Measurements from ENCODE around the gene C6orf47. TPM values are rescaled to one million over a fixed set of nuclear protein-coding genes. Genes with fewer than 3 reads are reported as not detected.
"Not testable (repeated sequence)": the region's sequence is repeated elsewhere in the genome, so short reads cannot be mapped to it uniquely, and the experiment has no call there.

C6orf47 gene
- total RNA-seq: 10 to 100 TPM; 13.5 to 21.2 (median 16.1) TPM
- polyA plus RNA-seq: 10 to 100 TPM; 19.4 to 36.0 (median 22.9) TPM
- long read RNA-seq, donor 1, transcript C6orf47-202 (1 exons, 2,475 nt): major isoform, 52 of 52 reads
- long read RNA-seq, donor 1, partial matches to known transcripts: 0 of 52 reads
- long read RNA-seq, donor 1, other reads (novel, unspliced or antisense): 0 of 52 reads
- long read RNA-seq, donor 2, transcript C6orf47-202 (1 exons, 2,475 nt): major isoform, 107 of 107 reads
- long read RNA-seq, donor 2, partial matches to known transcripts: 0 of 107 reads
- long read RNA-seq, donor 2, other reads (novel, unspliced or antisense): 0 of 107 reads

- H3K9me3 ChIP-seq: no peaks in the 10 kb centered on the region
- peaks cover 51% of the 10 kb centered on the region for H3K4me1 ChIP-seq
- intact Hi-C loops (cut with DNase I): loop anchor here in 1 of 2 donors (5.0 kb wide), 1 partner anchor 113 kb away; the partner anchor contains the start of genes ATP6V1G2 and NFKBIL1
- ATAC-seq (peak; percentile 78 to 81 (median 79)), DNase-seq (peak; percentile 91)
- no peak for TF ChIP-seq CTCF (IDR thresholded peaks at IDR 0.05)
- peak within 1 kb of the TSS; percentile 94 for H3K27ac ChIP-seq
- H3K27me3 ChIP-seq (ENCODE audit: insufficient read depth in 3 of 3, low read length in 2 of 3): no peaks in the 10 kb centered on the region
- peak within 1 kb of the TSS; percentile 79 for H3K4me3 ChIP-seq
- peaks cover 3 to 43% of the 10 kb centered on the region in 2 donors for H3K36me3 ChIP-seq (ENCODE audit: insufficient read depth in 1 of 2, low read depth in 1 of 2)
- WGBS, 3 donors: 0 to 1% (median 0%) methylated on average over 50 to 52 of the region's 52 CpGs
These were observed at the start of gene C6orf47 for GRCh38 chr6:31660381-31661261. TSS of gene C6orf47 (minus strand) at chr6:31660778. CDS start at chr6:31659947, 831 bp downstream.

- ATAC-seq; H3K9me3 ChIP-seq; H3K4me1 ChIP-seq; H3K4me3 ChIP-seq; DNase-seq; intact Hi-C loops (cut with DNase I); H3K27me3 ChIP-seq (ENCODE audit: insufficient read depth in 3 of 3, low read length in 2 of 3); H3K27ac ChIP-seq; H3K36me3 ChIP-seq (ENCODE audit: insufficient read depth in 1 of 2, low read depth in 1 of 2): not testable (repeated sequence)
- WGBS, 3 donors: 91 to 94% (median 91%) methylated on average over 11 of the region's 11 CpGs
These were observed 48.6 kb upstream of the C6orf47 start for GRCh38 chr6:31709157-31709556.

GRCh38 chr6:31708224-31708623 lies 47.6 kb upstream of the C6orf47 start:
- Histone ChIP-seq H3K27me3 (ENCODE audit: insufficient read depth in 3 of 3, low read length in 2 of 3) (no peaks in the 10 kb centered on the region), H3K4me3 (no peak overlapping the region), H3K9me3 (no peaks in the 10 kb centered on the region), H3K27ac (no peak overlapping the region), H3K36me3 (ENCODE audit: insufficient read depth in 1 of 2, low read depth in 1 of 2) (no peaks in the 10 kb centered on the region), H3K4me1 (peaks cover 5% of the 10 kb centered on the region)
- intact Hi-C loops (cut with DNase I): no loop called here
- DNase-seq (no peak), ATAC-seq (no peak)
- TF ChIP-seq CTCF (IDR thresholded peaks at IDR 0.05): no peak
- WGBS, 3 donors: 91 to 97% (median 95%) methylated on average over 3 of the region's 3 CpGs

GRCh38 chr6:31707701-31708100 lies 47.1 kb upstream of the C6orf47 start:
- no peaks in the 10 kb centered on the region for H3K9me3 ChIP-seq
- no peak for DNase-seq
- no peak for ATAC-seq
- no peaks in the 10 kb centered on the region for H3K36me3 ChIP-seq (ENCODE audit: insufficient read depth in 1 of 2, low read depth in 1 of 2)
- no peaks in the 10 kb centered on the region for H3K27me3 ChIP-seq (ENCODE audit: insufficient read depth in 3 of 3, low read length in 2 of 3)
- 82 to 89% (median 88%) methylated on average over 10 of the region's 10 CpGs for WGBS, 3 donors
- H3K27ac ChIP-seq: no peak overlapping the region
- intact Hi-C loops (cut with DNase I): no loop called here
- no peak for TF ChIP-seq CTCF (IDR thresholded peaks at IDR 0.05)
- no peak overlapping the region for H3K4me3 ChIP-seq
- H3K4me1 ChIP-seq: peaks cover 5% of the 10 kb centered on the region

GRCh38 chr6:31706599-31706998 lies 46.0 kb upstream of the C6orf47 start, which contains the start of gene LY6G6F:
TSS of gene LY6G6F (plus strand) at chr6:31706866. CDS start at chr6:31706907, 41 bp downstream.
- H3K4me3 ChIP-seq: no peak within 1 kb of the TSS
- no peaks in the 10 kb centered on the region for H3K9me3 ChIP-seq
- DNase-seq: no peak
- ATAC-seq: no peak
- WGBS, 3 donors: 32 to 57% (median 46%) methylated on average over 3 of the region's 3 CpGs
- H3K27ac ChIP-seq: no peak within 1 kb of the TSS
- intact Hi-C loops (cut with DNase I): no loop called here
- H3K36me3 ChIP-seq (ENCODE audit: insufficient read depth in 1 of 2, low read depth in 1 of 2): no peaks in the 10 kb centered on the region
- H3K27me3 ChIP-seq (ENCODE audit: insufficient read depth in 3 of 3, low read length in 2 of 3): no peaks in the 10 kb centered on the region
- TF ChIP-seq CTCF (IDR thresholded peaks at IDR 0.05): no peak
- peaks cover 12% of the 10 kb centered on the region for H3K4me1 ChIP-seq
